HG03196 (cell line): ENCODE measurements around the gene ARHGAP22.

Source experiments
- ATAC-seq: cut with Tn5 transposase; IDR thresholded peaks from one replicate; pipeline ENCODE4 v1.9.1; 2021; ENCODE audit not compliant: unreplicated experiment

ARHGAP22 gene

GRCh38 chr10:48466611-48467240, 138.1 kb downstream of the ARHGAP22 start:
- ATAC-seq = no peak

GRCh38 chr10:48465860-48466521, 138.9 kb downstream of the ARHGAP22 start:
- ATAC-seq = no peak

DNA sequence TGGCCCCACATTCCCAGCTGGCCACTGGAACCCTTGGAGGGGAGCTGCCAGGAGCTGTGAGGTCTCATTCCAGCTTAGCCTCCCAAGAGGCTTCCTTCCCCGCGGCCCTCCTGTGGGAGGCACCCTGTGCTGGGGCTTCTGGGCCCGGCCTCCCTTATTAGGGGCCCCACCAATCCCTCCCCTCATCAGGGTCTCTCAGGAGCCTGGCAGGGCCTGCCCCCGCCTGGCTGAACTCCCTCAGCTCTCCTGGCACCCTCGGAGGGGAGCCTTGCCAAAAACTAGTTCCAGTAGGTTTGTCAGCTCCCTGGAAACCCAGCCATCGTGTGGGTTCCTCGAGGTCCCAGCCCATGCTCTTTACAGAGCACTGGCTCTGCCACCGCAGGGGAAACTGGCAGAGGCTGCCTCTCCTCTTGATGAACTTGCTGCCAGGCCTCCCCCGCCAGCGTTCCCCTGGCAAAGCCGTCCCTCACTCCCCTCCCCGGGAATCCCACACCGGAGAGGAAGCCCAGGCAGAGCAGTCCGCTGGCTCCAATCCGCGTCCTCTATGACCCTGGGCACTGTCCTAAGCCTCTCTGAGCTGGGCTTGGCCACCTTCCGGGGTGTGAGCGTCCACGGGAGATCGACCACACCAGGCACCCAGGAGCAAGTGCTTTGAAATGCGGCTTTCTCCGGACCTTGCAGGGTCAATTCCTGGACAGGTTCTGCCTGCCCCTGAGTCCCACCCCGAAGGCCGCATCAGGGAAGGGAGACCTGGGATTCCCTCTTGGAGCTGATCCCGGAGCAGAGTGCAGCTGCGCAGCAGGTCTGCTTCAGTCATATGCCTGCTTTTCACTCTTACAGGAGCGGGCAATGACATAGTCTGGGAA, 139.8 kb downstream of the ARHGAP22 start:
- no peak for ATAC-seq

DNA sequence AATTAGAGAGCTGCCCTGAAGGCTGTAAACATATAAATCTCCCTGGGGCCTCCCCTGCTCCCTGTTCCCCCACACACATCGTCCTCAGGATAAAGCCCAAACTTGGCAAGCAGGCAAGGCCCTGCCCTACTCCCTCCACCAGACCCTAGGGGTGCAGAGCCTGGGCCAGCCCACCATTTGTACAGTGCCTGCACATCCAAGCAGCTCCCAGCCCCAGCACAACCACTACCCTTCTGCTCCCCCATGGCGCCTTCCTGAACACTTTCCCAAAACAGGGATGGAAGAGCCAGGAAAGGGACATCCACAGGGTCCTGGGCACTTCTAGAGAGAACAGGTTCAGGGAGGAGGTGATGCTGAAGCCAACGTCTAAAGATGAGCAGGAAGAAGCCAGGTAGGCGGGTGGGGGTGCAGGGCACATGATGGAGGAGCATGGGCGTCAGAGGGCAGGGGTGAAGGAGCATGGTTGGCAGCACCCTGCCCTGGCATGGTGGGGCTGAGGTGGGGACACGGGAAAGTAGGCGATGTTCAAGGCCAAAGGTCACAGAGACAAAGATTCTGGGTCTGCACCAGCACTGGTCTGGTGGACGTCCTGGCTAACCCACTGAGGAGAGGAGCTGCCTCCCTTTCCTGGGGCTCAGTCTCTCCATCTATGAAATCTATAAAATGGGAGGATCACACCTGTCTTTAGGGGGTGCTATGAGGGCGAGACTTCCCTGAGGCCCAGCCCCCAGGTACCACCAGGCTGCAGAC, 140.6 kb downstream of the ARHGAP22 start:
- no peak for ATAC-seq

- ATAC-seq = no peak
Measured at GRCh38 chr10:48463318-48464003, 141.4 kb downstream of the ARHGAP22 start.

GRCh38 chr10:48462482-48463020, 142.3 kb downstream of the ARHGAP22 start:
- no peak for ATAC-seq

GRCh38 chr10:48461623-48462481, 143.0 kb downstream of the ARHGAP22 start:
- ATAC-seq = no peak

- no peak for ATAC-seq
Measured at GRCh38 chr10:48460182-48460581, 144.7 kb downstream of the ARHGAP22 start.

GRCh38 chr10:48459270-48460150, 145.4 kb downstream of the ARHGAP22 start:
- ATAC-seq = no peak

DNA sequence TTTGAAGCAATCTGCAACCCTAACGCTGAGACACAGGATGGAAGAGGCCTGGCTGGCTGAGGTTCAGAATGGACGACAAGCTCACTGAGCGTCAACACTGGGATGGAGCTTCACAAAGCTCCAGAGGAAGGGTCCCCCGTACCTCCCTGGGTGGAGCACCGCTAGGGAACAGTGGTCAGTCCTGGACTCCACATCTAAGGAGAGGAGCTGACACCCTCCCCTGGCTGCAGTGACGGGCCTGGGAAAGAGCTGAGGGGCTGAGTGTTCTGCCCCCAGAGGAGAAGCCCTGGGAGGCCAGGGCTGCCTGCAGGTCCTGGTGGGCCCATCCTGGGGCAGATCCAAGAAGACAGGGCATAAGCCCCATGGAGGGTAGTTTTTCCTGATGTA, 146.2 kb downstream of the ARHGAP22 start:
- ATAC-seq = no peak

- ATAC-seq = no peak
Measured at GRCh38 chr10:48457949-48458661, 146.8 kb downstream of the ARHGAP22 start.

GRCh38 chr10:48456808-48457761, 147.8 kb downstream of the ARHGAP22 start:
- ATAC-seq = no peak

- ATAC-seq = no peak
Measured at GRCh38 chr10:48456361-48456804, 148.5 kb downstream of the ARHGAP22 start.

- no peak for ATAC-seq
Measured at GRCh38 chr10:48455392-48456151, 149.3 kb downstream of the ARHGAP22 start.

- ATAC-seq = no peak
Measured at GRCh38 chr10:48455055-48455391, 149.8 kb downstream of the ARHGAP22 start.
